RWPE1 (cell line): ENCODE measurements around the gene SPRED2.

Experiments
- CTCF ChIA-PET: fragments of 350-600 bp; sonication (Branson Sonifier 250); formaldehyde crosslinking; extraction: SDS; loops from one replicate; lab custom pipeline; 2021; lab: Yijun Ruan, JAX
- POLR2A ChIA-PET: fragments of 400-600 bp; formaldehyde crosslinking; extraction: SDS; loops from one replicate; lab custom pipeline; 2020; ENCODE audit warnings: antibody characterized with exemption; ENCODE audit not compliant: low non-redundant PET; lab: Yijun Ruan, JAX
- DNase-seq: peaks from one replicate; pipeline ENCODE4 v3.0.0; 2012; ENCODE audit warnings: low spot score
- H3K27ac ChIP-seq: fragments of 450-650 bp; 2 replicates; pipeline ENCODE4 v1.5.1; 2017
- CTCF ChIP-seq: fragments of 450-650 bp; conservative IDR thresholded peaks from 2 replicates; pipeline ENCODE4 v1.5.1; 2017; ENCODE audit warnings: low read depth, mild to moderate bottlenecking

The SPRED2 gene

GRCh38 chr2:65353046-65353445 is 79.4 kb downstream of the SPRED2 start:
- TF ChIP-seq CTCF = no peak
- H3K27ac ChIP-seq = no peak overlapping the region
- ChIA-PET CTCF (interaction anchor here (1.0 kb wide), 1 partner anchor 13 kb away, joined by 3 read pairs; no protein-coding TSS in a partner anchor), POLR2A (interaction anchor here (0.5 kb wide), 1 partner anchor 19 kb away, joined by 3 read pairs; no protein-coding TSS in a partner anchor)
- DNase-seq = no peak

- POLR2A ChIA-PET = no interaction called here
- CTCF ChIA-PET = interaction anchor here (1.0 kb wide), 1 partner anchor 14 kb away, joined by 3 read pairs; no protein-coding TSS in a partner anchor
- no peak overlapping the region for H3K27ac ChIP-seq
- no peak for DNase-seq
- no peak for TF ChIP-seq CTCF
These were observed 80.3 kb downstream of the SPRED2 start for GRCh38 chr2:65351948-65352595.

GRCh38 chr2:65351234-65351947 is 81.0 kb downstream of the SPRED2 start:
- no peak for TF ChIP-seq CTCF
- ChIA-PET CTCF (no interaction called here), POLR2A (no interaction called here)
- no peak for DNase-seq
- H3K27ac ChIP-seq = peak overlapping the region; percentile 59

- ChIA-PET POLR2A (no interaction called here), CTCF (interaction anchor here (0.6 kb wide), 1 partner anchor 79 kb away, joined by 3 read pairs; no protein-coding TSS in a partner anchor)
- H3K27ac ChIP-seq = peak overlapping the region; percentile 59
- 0 out of 2 replicates have a peak, but pooled peaks have one; percentile 7 for TF ChIP-seq CTCF
- DNase-seq = no peak
These were observed 81.7 kb downstream of the SPRED2 start for GRCh38 chr2:65350651-65351056.

- CTCF ChIA-PET = no interaction called here
- peak; percentile 67 for DNase-seq
- H3K27ac ChIP-seq = peak overlapping the region; percentile 64
- POLR2A ChIA-PET = no interaction called here
- TF ChIP-seq CTCF = no peak
These were observed 82.5 kb downstream of the SPRED2 start for GRCh38 chr2:65349863-65350262.

GRCh38 chr2:65347913-65348312 is 84.5 kb downstream of the SPRED2 start:
- no peak for TF ChIP-seq CTCF
- no peak overlapping the region for H3K27ac ChIP-seq
- ChIA-PET CTCF (no interaction called here), POLR2A (no interaction called here)
- no peak for DNase-seq
